ENCODE results near the gene GRB14.

Gene GRB14

DNA sequence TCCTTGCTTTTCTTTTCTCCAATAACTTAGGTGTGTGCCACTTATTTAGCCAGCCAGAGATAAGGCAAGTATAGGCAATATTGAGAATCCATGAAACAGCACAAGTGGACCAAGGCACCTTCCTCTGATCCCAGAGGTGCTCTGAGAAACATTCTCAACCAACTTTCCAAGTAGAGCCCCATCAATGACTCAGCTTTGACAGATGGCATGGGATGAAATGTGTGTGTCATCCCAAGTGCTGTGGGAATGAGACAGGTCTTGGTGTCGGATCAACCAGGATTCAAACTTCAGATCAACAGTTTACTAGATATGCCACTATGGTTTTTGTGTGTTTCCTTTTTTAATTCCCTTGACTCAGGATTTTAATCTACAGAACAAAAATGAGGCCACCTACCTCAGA, 164.0 kb downstream of the GRB14 start:
- no peak overlapping the region for H3K4me3 ChIP-seq (ENCODE audit: low read length)
- no peak for TF ChIP-seq ZNF274 (IDR thresholded peaks at IDR 0.05; ENCODE audit: low read depth, low read length)

DNA sequence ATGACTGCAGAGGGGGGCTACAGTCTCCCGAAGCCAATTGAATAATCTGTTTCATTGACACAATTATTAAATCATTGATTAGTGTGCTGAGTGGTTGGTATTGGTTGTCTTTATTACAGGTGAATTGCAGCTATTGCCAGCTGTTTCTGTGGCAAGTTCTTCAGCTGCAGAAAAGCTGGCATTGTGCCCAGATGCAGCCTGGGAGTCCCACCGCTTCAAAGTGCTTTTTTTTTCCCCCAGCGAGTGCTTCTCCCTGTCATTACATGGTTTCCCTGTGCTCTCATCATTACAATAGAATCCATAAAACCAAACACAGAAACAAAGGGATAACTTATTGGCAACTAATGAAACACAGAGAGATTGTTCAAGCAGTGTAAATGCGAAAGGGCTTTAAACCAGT, 164.7 kb downstream of the GRB14 start:
- TF ChIP-seq ZNF274 (IDR thresholded peaks at IDR 0.05; ENCODE audit: low read depth, low read length), result no peak

DNA sequence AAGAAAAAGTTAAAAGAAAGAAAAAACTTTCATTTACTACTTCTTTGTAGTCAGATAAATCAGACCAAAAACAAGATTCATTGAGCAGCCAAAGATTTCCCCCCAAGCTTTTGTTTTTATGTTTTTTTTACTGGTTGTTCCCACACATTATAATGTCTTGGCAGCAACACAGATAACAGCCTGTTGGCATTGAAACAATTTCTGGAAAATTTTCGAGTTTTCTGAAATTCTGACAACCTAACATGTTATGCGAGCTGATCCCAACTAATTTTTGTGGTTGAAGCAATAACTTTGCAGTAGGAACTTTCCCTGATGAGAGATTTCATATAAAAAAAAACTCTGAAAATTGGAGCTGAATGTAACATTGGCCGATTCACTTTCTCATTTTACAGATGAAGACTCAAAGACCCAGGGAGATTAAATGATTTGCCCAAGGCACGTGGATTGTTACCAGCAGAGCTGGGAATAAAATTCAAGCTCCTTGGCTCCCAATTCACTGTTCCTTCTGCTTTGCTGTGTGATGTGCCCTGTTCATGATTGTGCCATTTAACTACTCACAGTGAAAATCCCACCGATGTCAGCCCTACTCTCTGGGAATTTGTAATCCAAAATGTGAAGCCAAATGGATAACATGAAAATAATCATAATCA, 167.5 kb downstream of the GRB14 start:
- no peak overlapping the region for H3K4me3 ChIP-seq (ENCODE audit: low read length)
- no peak for TF ChIP-seq ZNF274 (IDR thresholded peaks at IDR 0.05; ENCODE audit: low read depth, low read length)

More for the DNA sequence above, 164.7 kb downstream of the GRB14 start:
- H3K4me3 ChIP-seq (ENCODE audit: low read length), result no peak overlapping the region

DNA sequence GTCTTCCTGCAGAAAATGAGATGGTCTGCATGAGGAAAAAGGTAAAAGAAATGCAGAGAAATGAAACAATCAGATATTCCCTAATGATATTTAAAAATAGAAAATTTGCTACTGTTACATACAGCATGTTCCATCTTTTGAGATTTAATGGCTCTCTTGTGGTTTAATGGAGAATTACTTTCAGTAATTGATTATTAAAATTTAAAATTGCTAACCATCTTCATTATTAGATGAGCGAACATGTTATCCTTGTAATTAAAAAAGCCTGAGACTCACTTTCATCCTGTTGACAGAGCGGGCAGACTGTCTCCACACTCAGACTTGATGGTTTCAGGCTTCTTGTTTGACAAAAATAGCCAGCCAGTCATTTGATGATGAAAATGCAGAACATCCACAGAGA, 171.0 kb downstream of the GRB14 start:
- no peak overlapping the region for H3K4me3 ChIP-seq (ENCODE audit: low read length)
- no peak for TF ChIP-seq ZNF274 (IDR thresholded peaks at IDR 0.05; ENCODE audit: low read depth, low read length)

DNA sequence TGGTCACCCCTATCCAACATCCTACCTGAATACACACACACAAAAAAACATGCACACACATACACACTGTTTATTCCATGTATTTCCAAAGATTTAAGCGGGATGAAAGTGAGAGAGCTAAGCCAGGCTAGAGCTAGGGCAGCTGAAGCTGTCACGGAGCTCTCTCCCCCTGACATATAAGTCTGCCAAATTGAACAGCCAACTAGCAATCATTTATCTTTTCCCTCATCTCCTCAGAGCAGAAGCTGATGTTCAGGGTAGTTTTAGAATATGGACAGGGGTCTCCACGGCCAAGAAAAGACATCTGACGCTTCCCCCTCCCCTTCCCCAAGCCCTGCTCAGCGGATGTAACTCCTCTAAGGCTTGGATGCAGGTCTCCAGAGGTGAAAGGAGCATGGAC, 171.6 kb downstream of the GRB14 start:
- no peak for TF ChIP-seq ZNF274 (IDR thresholded peaks at IDR 0.05; ENCODE audit: low read depth, low read length)
- H3K4me3 ChIP-seq (ENCODE audit: low read length), result no peak overlapping the region

DNA sequence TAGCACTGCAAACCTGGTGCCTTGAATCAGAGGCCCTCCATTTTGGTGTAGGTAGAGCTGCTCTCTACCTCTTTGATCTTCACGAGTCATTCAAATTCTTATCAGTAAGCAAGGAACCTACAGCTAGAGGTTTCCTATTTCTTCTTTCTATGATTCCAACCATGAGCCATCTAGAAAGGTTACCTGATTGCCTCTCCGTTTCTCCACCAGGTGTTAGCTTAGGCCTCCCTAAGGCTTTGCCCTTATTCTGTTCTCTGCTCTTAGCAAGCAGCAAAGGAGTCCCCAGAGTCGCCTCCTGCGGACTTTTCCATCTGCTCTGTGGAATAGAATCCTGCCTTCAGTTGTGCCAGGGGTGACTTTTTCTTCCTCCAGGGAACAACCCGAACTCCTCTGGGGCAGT, 173.6 kb downstream of the GRB14 start:
- no peak for TF ChIP-seq ZNF274 (IDR thresholded peaks at IDR 0.05; ENCODE audit: low read depth, low read length)
- H3K4me3 ChIP-seq (ENCODE audit: low read length), result no peak overlapping the region

Measured in GM08714 (cell line).